ENCODE data around the gene SEC24C.
A peak's percentile ranks its signal among the peaks of the same experiment; 100 is the strongest.

Gene SEC24C

GRCh38 chr10:73762915-73763314 is 18.7 kb downstream of the SEC24C start:
- no peak overlapping the region for H3K4me3 ChIP-seq (ENCODE audit: low read depth, low read length)
- DNase-seq (ENCODE audit: low read depth): peak; percentile 33
- TF ChIP-seq CTCF (IDR thresholded peaks at IDR 0.05; ENCODE audit: insufficient read depth, low read depth, low read length, missing control alignments): no peak

- TF ChIP-seq CTCF (IDR thresholded peaks at IDR 0.05; ENCODE audit: insufficient read depth, low read depth, low read length, missing control alignments): no peak
- DNase-seq (ENCODE audit: low read depth): peak; percentile 34
- no peak overlapping the region for H3K4me3 ChIP-seq (ENCODE audit: low read depth, low read length)
Measured at GRCh38 chr10:73763343-73763742, 19.2 kb downstream of the SEC24C start.

- no peak for TF ChIP-seq CTCF (IDR thresholded peaks at IDR 0.05; ENCODE audit: insufficient read depth, low read depth, low read length, missing control alignments)
- DNase-seq (ENCODE audit: low read depth): no peak
- H3K4me3 ChIP-seq (ENCODE audit: low read depth, low read length): no peak overlapping the region
Measured at GRCh38 chr10:73765066-73765465, 20.9 kb downstream of the SEC24C start.

GRCh38 chr10:73768881-73769280 is 24.7 kb downstream of the SEC24C start:
- DNase-seq (ENCODE audit: low read depth): peak; percentile 53
- peak; percentile 51 for TF ChIP-seq CTCF (IDR thresholded peaks at IDR 0.05; ENCODE audit: insufficient read depth, low read depth, low read length, missing control alignments)
- no peak overlapping the region for H3K4me3 ChIP-seq (ENCODE audit: low read depth, low read length)

GRCh38 chr10:73769396-73769795 is 25.2 kb downstream of the SEC24C start:
- no peak for TF ChIP-seq CTCF (IDR thresholded peaks at IDR 0.05; ENCODE audit: insufficient read depth, low read depth, low read length, missing control alignments)
- DNase-seq (ENCODE audit: low read depth): no peak
- H3K4me3 ChIP-seq (ENCODE audit: low read depth, low read length): no peak overlapping the region

GRCh38 chr10:73771722-73772280 is 27.6 kb downstream of the SEC24C start:
- TF ChIP-seq CTCF (IDR thresholded peaks at IDR 0.05; ENCODE audit: insufficient read depth, low read depth, low read length, missing control alignments): no peak
- peak overlapping the region; percentile 72 for H3K4me3 ChIP-seq (ENCODE audit: low read depth, low read length)
- peak; percentile 86 for DNase-seq (ENCODE audit: low read depth)

All from GM12865 (cell line).